Endothelial cell of umbilical vein (primary cell): ENCODE measurements around the gene CS. TPM values are rescaled to one million over a fixed set of nuclear protein-coding genes. Genes with fewer than 3 reads are reported as not detected.

Experiments used
- BruUV-seq: library from RNA; stranded (reverse); fragments of 400-500 nt; replicated peaks from 2 replicates; lab custom pipeline; 2021; lab: Mats Ljungman, UMichigan
- CTCF ChIA-PET: fragments of 300-600, 350-600 bp; sonication (Branson Sonifier 250); formaldehyde crosslinking; loops from one replicate; lab custom pipeline; 2021; ENCODE audit warnings: antibody characterized with exemption, inconsistent platforms; lab: Charles Lee
- POLR2A ChIA-PET: fragments of 300-600, 350-600 bp; sonication (Branson Sonifier 250); formaldehyde crosslinking; loops from one replicate; lab custom pipeline; 2021; ENCODE audit warnings: antibody characterized with exemption, inconsistent platforms; lab: Charles Lee
- DNase-seq: peaks from one replicate; pipeline ENCODE4 v3.0.0-alpha.2; 2011; ENCODE audit warnings: low read depth, low spot score
- FAIRE-seq: peaks from 2 replicates; lab custom pipeline; 2011; peaks lifted over from hg19 to GRCh38; lab: Jason Lieb, UNC
- H2AFZ ChIP-seq: 2 replicates; pipeline ENCODE4 v1.6.0; 2012; ENCODE audit warnings: low read depth, low read length, control low read depth, inconsistent platforms
- H3K27ac ChIP-seq: 2 replicates; pipeline ENCODE4 v1.5.1; 2011; ENCODE audit warnings: low read depth, mild to moderate bottlenecking, control low read depth, low read length, moderate library complexity; ENCODE audit not compliant: insufficient read depth
- H3K27me3 ChIP-seq, 2 experiments: 2 replicates each; pipeline versions ENCODE4 v1.6.0 to v1.6.1; 2011; ENCODE audit warnings: low read length in 2 of 2, mixed read lengths in 1 of 2; ENCODE audit not compliant: control insufficient read depth in 2 of 2, insufficient read depth in 2 of 2
- H3K36me3 ChIP-seq, 2 experiments: 2 replicates in 1 of 2; 3 replicates in 1 of 2; pipeline ENCODE4 v1.5.1; 2011; ENCODE audit warnings: low read length in 2 of 2, mild to moderate bottlenecking in 1 of 2, moderate library complexity in 1 of 2; ENCODE audit not compliant: control insufficient read depth in 2 of 2, insufficient read depth in 2 of 2; ENCODE audit errors: extremely low read depth in 1 of 2
- H3K4me1 ChIP-seq: 3 replicates; pipeline ENCODE4 v1.5.1; 2011; ENCODE audit warnings: mild to moderate bottlenecking, low read length; ENCODE audit not compliant: control insufficient read depth, insufficient read depth; ENCODE audit errors: extremely low read depth
- H3K4me2 ChIP-seq: 2 replicates; pipeline ENCODE4 v1.6.1; 2011; ENCODE audit warnings: low read length, control low read depth, mixed read lengths; ENCODE audit not compliant: insufficient read depth
- H3K4me3 ChIP-seq, 3 experiments: fragments of 200-600 bp in 1 of 3; sonication (generic), shearing (Covaris generic) in 1 of 3; replicated peaks in 1 of 3; 2 replicates each; pipeline ENCODE4 v1.5.1; 2011 to 2016; ENCODE audit warnings: control low read depth in 3 of 3, low read length in 3 of 3, mild to moderate bottlenecking in 2 of 3, inconsistent platforms in 1 of 3, low read depth in 1 of 3, moderate library complexity in 1 of 3; ENCODE audit not compliant: insufficient read depth in 1 of 3
- H3K79me2 ChIP-seq: 2 replicates; pipeline ENCODE4 v1.6.0; 2012; ENCODE audit warnings: low read length, inconsistent platforms; ENCODE audit not compliant: control insufficient read depth, insufficient read depth
- H3K9ac ChIP-seq: replicated peaks from 2 replicates; pipeline ENCODE3; 2011; ENCODE audit warnings: low read length, control low read depth; ENCODE audit not compliant: insufficient read depth; ENCODE audit errors: extremely low read depth
- H3K9me1 ChIP-seq: replicated peaks from 3 replicates; pipeline ENCODE4 v1.6.0; 2011; ENCODE audit warnings: mild to moderate bottlenecking, low read length; ENCODE audit not compliant: control insufficient read depth, insufficient read depth; ENCODE audit errors: extremely low read depth
- H3K9me3 ChIP-seq: replicated peaks from 2 replicates; pipeline ENCODE4 v1.5.1; 2012; ENCODE audit warnings: low read length, inconsistent platforms; ENCODE audit not compliant: control insufficient read depth, insufficient read depth
- H4K20me1 ChIP-seq: replicated peaks from 2 replicates; pipeline ENCODE3; 2011; ENCODE audit warnings: mild to moderate bottlenecking, low read length; ENCODE audit not compliant: control insufficient read depth, insufficient read depth; ENCODE audit errors: extremely low read depth
- CTCF ChIP-seq, 2 donors: IDR thresholded peaks; 1 replicate in 1 of 2; 2 replicates in 1 of 2; pipeline ENCODE4 v1.5.1; 2011; ENCODE audit warnings: low read length in 2 of 2, mild to moderate bottlenecking in 2 of 2, moderate library complexity in 2 of 2, control low read depth in 1 of 2, inconsistent platforms in 1 of 2, low read depth in 1 of 2; ENCODE audit not compliant: insufficient read depth in 1 of 2; ENCODE audit errors: extremely low read depth in 1 of 2
- EZH2 ChIP-seq: IDR thresholded peaks from 2 replicates; pipeline ENCODE4 v1.6.1; 2012; ENCODE audit warnings: borderline replicate concordance, low read depth, mild to moderate bottlenecking, moderate library complexity, low read length, inconsistent platforms; ENCODE audit not compliant: severe bottlenecking
- FOS ChIP-seq: IDR thresholded peaks from 2 replicates; pipeline ENCODE4 v1.6.1; 2011; ENCODE audit warnings: mild to moderate bottlenecking, low read length, moderate library complexity, borderline replicate concordance; ENCODE audit not compliant: insufficient read depth
- GATA2 ChIP-seq: IDR thresholded peaks from 2 replicates; pipeline ENCODE4 v1.7.0; 2011; ENCODE audit warnings: low read depth, mild to moderate bottlenecking, moderate library complexity, mixed read lengths, low read length; ENCODE audit not compliant: insufficient read length, insufficient read depth
- JUN ChIP-seq: IDR thresholded peaks from 2 replicates; pipeline ENCODE4 v1.6.1; 2011; ENCODE audit warnings: borderline replicate concordance, low read depth; ENCODE audit not compliant: insufficient read length, insufficient read depth
- MYC ChIP-seq: IDR thresholded peaks from one replicate; pipeline ENCODE4 v1.6.1; 2011; ENCODE audit warnings: mild to moderate bottlenecking, low read depth, low read length
- POLR2A ChIP-seq: IDR thresholded peaks from 2 replicates; pipeline ENCODE4 v1.6.1; 2012; ENCODE audit warnings: low read depth, mild to moderate bottlenecking, control low read depth, low read length
- POLR2AphosphoS5 ChIP-seq: IDR thresholded peaks from 2 replicates; pipeline ENCODE4 v1.6.1; 2012; ENCODE audit warnings: low read depth, mild to moderate bottlenecking, control low read depth, low read length, moderate library complexity; ENCODE audit not compliant: insufficient read depth
- dilution Hi-C: fragments of 300-500 bp; cut with MboI; formaldehyde crosslinking; loops from one replicate; pipeline ENCODE4 v1.15.0; 2019; ENCODE audit warnings: low sequenced_read_pairs; ENCODE audit not compliant: extremely low pct_ligation_motif_present
- intact Hi-C: fragments of 100-400 bp; cut with micrococcal nuclease; formaldehyde crosslinking; loops from one replicate; pipeline ENCODE4 v1.10.0; 2022
- polyA plus RNA-seq, 4 experiments: library from polyadenylated mRNA; depleted of rRNA in 3 of 4; stranded (reverse) in 3 of 4; unstranded in 1 of 4; fragments of >200 nt; gene quantifications; 2 replicates each; pipeline versions ENCODE4 v1.2.1 to v1.2.3, GENCODE V29; 2011 to 2012; ENCODE audit warnings: missing spikeins in 1 of 4
- total RNA-seq: library from RNA; stranded (reverse); gene quantifications from 2 replicates; pipeline ENCODE4 v1.2.3, GENCODE V29; 2021
- TF ChIP-seq, protein P1 (sequence below): IDR thresholded peaks from 2 replicates; pipeline ENCODE4 v1.6.1; 2011; ENCODE audit not compliant: insufficient read depth, insufficient read length

CS gene
- total and polyA plus RNA-seq, 2 donors (not counting 3 experiments of a cell fraction or from before 2014, with no cell fraction given): 129 to 312 TPM

DNA sequence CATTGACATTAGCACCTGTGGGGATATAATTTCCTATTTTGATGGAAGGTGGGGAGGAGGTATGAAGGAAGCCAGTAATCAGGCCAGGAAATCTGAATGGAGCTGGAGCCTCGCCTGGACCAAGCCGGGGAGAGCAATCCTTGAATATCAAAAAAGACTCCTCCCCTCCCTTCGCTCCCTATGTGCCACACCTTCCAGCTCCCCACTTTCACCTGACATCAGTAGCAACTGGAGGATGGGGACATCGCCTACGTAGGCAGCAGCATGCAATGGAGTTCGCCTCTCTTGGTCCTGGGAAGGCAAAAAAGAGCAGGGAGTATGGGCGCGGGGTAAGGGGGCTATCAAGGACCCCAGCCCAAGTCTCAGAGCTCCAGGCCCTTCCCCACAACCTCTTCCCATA lies 43.1 kb downstream of the CS start:
- no TSS peak for BruUV-seq
- TF ChIP-seq CTCF (IDR thresholded peaks at IDR 0.05; ENCODE audit: extremely low read depth in 1 of 2, insufficient read depth in 1 of 2, low read depth in 1 of 2, low read length in 2 of 2) (no peak), POLR2AphosphoS5 (no peak), FOS (no peak), POLR2A (no peak), GATA2 (no peak), EZH2 (no peak), JUN (no peak), MYC (no peak)
- TF ChIP-seq, protein P1, sequence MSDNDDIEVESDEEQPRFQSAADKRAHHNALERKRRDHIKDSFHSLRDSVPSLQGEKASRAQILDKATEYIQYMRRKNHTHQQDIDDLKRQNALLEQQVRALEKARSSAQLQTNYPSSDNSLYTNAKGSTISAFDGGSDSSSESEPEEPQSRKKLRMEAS: no peak
- Histone ChIP-seq H3K27ac (no peak overlapping the region), H3K36me3 (peaks cover 22 to 36% of the 10 kb centered on the region in 2 experiments), H3K4me2 (peak overlapping the region; percentile 81), H2AFZ (no peak overlapping the region), H3K27me3 (no peaks in the 10 kb centered on the region), H3K9ac (peak overlapping the region; percentile 81), H3K4me3 (peak overlapping the region; percentile 84 to 96 (median 91)), H3K9me3 (no peaks in the 10 kb centered on the region), H4K20me1 (no peaks in the 10 kb centered on the region), H3K79me2 (peaks cover 26% of the 10 kb centered on the region), H3K4me1 (peaks cover 18% of the 10 kb centered on the region), H3K9me1 (no peaks in the 10 kb centered on the region)
- DNase-seq (no peak), FAIRE-seq (no peak)
- POLR2A ChIA-PET: no interaction called here
- intact Hi-C loops: no loop called here
- dilution Hi-C loops: no loop called here
- CTCF ChIA-PET: interaction anchor here (0.6 to 4.0 kb wide), 7 partner anchors 9 to 323 kb away, joined by 3 to 50 read pairs (median 4); partner anchors contain the start of genes COQ10A and SMARCC2
